Measurements from ENCODE around the gene LRCH3.

DNA sequence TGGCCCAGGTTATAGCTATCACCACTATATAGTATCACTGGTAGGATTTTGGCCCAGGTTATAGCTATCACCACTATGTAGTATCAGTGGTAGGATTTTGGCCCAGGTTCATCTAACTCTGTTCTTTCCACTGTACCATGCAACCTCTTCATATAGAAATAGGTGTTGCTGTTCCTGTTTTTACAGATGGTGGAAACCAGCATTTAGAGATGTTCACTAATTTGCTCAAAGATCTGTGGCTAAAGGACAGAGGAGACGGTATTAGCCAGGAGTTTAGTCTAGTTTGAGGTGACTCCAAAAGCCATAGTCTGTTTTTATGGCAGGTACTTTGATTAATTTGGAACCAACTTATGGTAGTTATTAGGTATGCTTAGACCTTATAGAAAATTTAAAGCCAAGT, 3.1 kb downstream of the LRCH3 start:
- TF ChIP-seq POLR2AphosphoS5 (IDR thresholded peaks at IDR 0.05; ENCODE audit: low read depth, low read length) = no peak
- TF ChIP-seq, protein P1, sequence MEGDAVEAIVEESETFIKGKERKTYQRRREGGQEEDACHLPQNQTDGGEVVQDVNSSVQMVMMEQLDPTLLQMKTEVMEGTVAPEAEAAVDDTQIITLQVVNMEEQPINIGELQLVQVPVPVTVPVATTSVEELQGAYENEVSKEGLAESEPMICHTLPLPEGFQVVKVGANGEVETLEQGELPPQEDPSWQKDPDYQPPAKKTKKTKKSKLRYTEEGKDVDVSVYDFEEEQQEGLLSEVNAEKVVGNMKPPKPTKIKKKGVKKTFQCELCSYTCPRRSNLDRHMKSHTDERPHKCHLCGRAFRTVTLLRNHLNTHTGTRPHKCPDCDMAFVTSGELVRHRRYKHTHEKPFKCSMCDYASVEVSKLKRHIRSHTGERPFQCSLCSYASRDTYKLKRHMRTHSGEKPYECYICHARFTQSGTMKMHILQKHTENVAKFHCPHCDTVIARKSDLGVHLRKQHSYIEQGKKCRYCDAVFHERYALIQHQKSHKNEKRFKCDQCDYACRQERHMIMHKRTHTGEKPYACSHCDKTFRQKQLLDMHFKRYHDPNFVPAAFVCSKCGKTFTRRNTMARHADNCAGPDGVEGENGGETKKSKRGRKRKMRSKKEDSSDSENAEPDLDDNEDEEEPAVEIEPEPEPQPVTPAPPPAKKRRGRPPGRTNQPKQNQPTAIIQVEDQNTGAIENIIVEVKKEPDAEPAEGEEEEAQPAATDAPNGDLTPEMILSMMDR (IDR thresholded peaks at IDR 0.05) = no peak
- TF ChIP-seq, protein P2, sequence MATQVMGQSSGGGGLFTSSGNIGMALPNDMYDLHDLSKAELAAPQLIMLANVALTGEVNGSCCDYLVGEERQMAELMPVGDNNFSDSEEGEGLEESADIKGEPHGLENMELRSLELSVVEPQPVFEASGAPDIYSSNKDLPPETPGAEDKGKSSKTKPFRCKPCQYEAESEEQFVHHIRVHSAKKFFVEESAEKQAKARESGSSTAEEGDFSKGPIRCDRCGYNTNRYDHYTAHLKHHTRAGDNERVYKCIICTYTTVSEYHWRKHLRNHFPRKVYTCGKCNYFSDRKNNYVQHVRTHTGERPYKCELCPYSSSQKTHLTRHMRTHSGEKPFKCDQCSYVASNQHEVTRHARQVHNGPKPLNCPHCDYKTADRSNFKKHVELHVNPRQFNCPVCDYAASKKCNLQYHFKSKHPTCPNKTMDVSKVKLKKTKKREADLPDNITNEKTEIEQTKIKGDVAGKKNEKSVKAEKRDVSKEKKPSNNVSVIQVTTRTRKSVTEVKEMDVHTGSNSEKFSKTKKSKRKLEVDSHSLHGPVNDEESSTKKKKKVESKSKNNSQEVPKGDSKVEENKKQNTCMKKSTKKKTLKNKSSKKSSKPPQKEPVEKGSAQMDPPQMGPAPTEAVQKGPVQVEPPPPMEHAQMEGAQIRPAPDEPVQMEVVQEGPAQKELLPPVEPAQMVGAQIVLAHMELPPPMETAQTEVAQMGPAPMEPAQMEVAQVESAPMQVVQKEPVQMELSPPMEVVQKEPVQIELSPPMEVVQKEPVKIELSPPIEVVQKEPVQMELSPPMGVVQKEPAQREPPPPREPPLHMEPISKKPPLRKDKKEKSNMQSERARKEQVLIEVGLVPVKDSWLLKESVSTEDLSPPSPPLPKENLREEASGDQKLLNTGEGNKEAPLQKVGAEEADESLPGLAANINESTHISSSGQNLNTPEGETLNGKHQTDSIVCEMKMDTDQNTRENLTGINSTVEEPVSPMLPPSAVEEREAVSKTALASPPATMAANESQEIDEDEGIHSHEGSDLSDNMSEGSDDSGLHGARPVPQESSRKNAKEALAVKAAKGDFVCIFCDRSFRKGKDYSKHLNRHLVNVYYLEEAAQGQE (IDR thresholded peaks at IDR 0.05; ENCODE audit: insufficient read depth in 1 of 2, low read depth in 2 of 2, low read length in 1 of 2) = no peak
